ENCODE measurements around the gene TRIM58. TPM values are rescaled to one million over a fixed set of nuclear protein-coding genes. Genes with fewer than 3 reads are reported as not detected.

Gene TRIM58
- total RNA-seq, 1 experiment from 2014 or later = not detected

DNA sequence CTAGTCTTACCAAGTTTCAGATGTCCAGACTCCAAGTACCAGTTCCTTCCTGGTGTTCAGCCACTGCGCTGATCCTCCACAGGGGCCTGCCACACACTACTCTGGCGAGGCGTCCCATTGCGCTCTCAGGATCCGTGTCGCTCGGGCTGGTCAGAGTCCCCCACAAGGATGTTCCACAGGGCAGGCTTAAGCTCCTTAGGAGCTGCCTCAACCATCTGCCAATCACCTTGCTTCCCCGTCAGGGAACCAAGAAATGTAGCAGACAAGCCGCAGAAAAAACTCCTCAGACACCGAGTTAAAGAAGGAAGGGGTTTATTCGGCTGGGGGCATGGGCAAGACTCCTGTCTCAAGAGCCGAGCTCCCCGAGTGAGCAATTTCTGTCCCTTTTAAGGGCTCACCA is 48.2 kb downstream of the TRIM58 start:
- Histone ChIP-seq H3K4me3 (ENCODE audit: low read depth, low read length, poor library complexity, severe bottlenecking) (no peak overlapping the region), H3K27ac (ENCODE audit: low read depth, low read length, poor library complexity, severe bottlenecking) (no peak overlapping the region), H3K36me3 (ENCODE audit: insufficient read depth, low read length, poor library complexity, severe bottlenecking) (no peaks in the 10 kb centered on the region), H3K27me3 (replicated peaks; ENCODE audit: insufficient read depth, low read depth, low read length, poor library complexity) (no peaks in the 10 kb centered on the region), H3K9me3 (ENCODE audit: low read depth, low read length, poor library complexity, severe bottlenecking) (peaks cover 5% of the 10 kb centered on the region), H3K4me1 (ENCODE audit: insufficient read depth, low read length, poor library complexity, severe bottlenecking) (no peaks in the 10 kb centered on the region)
- TF ChIP-seq EZH2 (IDR thresholded peaks at IDR 0.05; ENCODE audit: borderline replicate concordance, low read depth, low read length, poor library complexity, severe bottlenecking) = no peak
- TF ChIP-seq, protein P1, sequence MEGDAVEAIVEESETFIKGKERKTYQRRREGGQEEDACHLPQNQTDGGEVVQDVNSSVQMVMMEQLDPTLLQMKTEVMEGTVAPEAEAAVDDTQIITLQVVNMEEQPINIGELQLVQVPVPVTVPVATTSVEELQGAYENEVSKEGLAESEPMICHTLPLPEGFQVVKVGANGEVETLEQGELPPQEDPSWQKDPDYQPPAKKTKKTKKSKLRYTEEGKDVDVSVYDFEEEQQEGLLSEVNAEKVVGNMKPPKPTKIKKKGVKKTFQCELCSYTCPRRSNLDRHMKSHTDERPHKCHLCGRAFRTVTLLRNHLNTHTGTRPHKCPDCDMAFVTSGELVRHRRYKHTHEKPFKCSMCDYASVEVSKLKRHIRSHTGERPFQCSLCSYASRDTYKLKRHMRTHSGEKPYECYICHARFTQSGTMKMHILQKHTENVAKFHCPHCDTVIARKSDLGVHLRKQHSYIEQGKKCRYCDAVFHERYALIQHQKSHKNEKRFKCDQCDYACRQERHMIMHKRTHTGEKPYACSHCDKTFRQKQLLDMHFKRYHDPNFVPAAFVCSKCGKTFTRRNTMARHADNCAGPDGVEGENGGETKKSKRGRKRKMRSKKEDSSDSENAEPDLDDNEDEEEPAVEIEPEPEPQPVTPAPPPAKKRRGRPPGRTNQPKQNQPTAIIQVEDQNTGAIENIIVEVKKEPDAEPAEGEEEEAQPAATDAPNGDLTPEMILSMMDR (conservative IDR thresholded peaks at IDR 0.05; ENCODE audit: low read depth, low read length) = no peak
- POLR2A ChIA-PET (ENCODE audit: low non-redundant PET) = no interaction called here
- intact Hi-C loops (cut with micrococcal nuclease; ENCODE audit: unreplicated experiment) = no loop called here
- no peak for DNase-seq (ENCODE audit: low spot score)
- CTCF ChIA-PET = no interaction called here
- no TSS peak for BruUV-seq (replicated peaks)

DNA sequence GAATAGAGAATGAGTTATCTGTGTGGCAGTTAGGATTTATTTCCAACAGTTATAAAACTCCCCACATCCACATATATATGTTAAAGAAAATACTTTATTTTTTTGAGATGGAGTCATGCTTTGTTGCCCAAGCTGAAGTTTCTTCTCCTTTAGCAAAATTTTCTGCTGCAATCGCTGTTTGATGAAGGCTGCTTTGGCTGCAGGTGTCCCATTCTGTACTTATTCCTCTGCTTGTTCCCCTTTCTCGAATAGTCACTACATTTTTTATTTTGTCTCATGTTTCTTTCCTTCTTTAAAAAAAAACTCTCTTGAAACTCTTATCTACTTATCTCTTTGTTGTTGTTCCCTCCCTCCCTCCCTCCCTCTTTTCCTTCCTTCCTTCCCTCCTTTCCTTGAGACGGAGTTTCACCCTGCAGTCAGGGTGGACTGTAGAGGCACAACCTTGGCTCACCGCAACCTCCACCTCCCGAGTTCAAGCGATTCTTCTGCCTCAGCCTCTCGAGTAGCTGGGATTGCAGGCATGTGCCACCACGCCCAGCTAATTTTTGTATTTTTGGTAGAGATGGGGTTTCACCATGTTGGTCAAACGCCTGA is 49.0 kb downstream of the TRIM58 start:
- CTCF ChIA-PET = no interaction called here

DNA sequence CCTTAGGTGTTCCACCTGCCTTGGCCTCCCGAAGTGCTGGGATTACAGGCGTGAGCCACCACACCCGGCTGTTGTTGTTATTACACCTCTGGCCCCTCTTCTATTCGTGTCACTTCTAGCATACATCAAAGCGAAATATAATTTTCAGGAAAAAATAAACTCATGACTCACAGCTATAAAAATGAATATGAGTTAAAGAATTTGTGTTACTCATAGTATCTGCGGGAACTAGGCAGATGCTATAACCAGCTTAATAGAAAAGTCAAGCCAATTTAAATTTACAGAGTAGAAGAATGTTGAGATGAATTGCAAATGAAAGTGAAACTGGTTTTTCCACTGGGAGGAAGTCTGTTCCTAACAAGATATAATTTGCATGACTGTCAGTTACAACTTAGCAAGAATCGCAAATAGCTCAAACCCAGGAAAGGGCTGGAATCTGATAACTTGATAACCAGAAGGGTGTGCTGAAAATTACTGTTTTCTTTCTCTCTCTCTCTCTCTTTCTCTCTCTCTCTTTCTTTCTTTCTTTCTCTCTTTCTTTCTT is 49.6 kb downstream of the TRIM58 start:
- H3K27me3 ChIP-seq (replicated peaks; ENCODE audit: insufficient read depth, low read depth, low read length, poor library complexity) = no peaks in the 10 kb centered on the region
- no peaks in the 10 kb centered on the region for H3K36me3 ChIP-seq (ENCODE audit: insufficient read depth, low read length, poor library complexity, severe bottlenecking)
- no peak overlapping the region for H3K27ac ChIP-seq (ENCODE audit: low read depth, low read length, poor library complexity, severe bottlenecking)
- BruUV-seq (replicated peaks) = no TSS peak
- H3K4me3 ChIP-seq (ENCODE audit: low read depth, low read length, poor library complexity, severe bottlenecking) = no peak overlapping the region
- DNase-seq (ENCODE audit: low spot score) = peak; percentile 3
- H3K9me3 ChIP-seq (ENCODE audit: low read depth, low read length, poor library complexity, severe bottlenecking) = peaks cover 8% of the 10 kb centered on the region
- ChIA-PET POLR2A (ENCODE audit: low non-redundant PET) (no interaction called here), CTCF (interaction anchor here (0.6 kb wide), 1 partner anchor 586 kb away, joined by 7 read pairs; no protein-coding TSS in a partner anchor)
- no peaks in the 10 kb centered on the region for H3K4me1 ChIP-seq (ENCODE audit: insufficient read depth, low read length, poor library complexity, severe bottlenecking)
- intact Hi-C loops (cut with micrococcal nuclease; ENCODE audit: unreplicated experiment) = no loop called here
- TF ChIP-seq, protein P1 (conservative IDR thresholded peaks at IDR 0.05; ENCODE audit: low read depth, low read length) = no peak
- no peak for TF ChIP-seq EZH2 (IDR thresholded peaks at IDR 0.05; ENCODE audit: borderline replicate concordance, low read depth, low read length, poor library complexity, severe bottlenecking)

More for the DNA sequence above, 49.0 kb downstream of the TRIM58 start:
- POLR2A ChIA-PET (ENCODE audit: low non-redundant PET) = no interaction called here
- H3K36me3 ChIP-seq (ENCODE audit: insufficient read depth, low read length, poor library complexity, severe bottlenecking) = no peaks in the 10 kb centered on the region
- H3K9me3 ChIP-seq (ENCODE audit: low read depth, low read length, poor library complexity, severe bottlenecking) = peaks cover 8% of the 10 kb centered on the region
- intact Hi-C loops (cut with micrococcal nuclease; ENCODE audit: unreplicated experiment) = no loop called here
- no peak overlapping the region for H3K27ac ChIP-seq (ENCODE audit: low read depth, low read length, poor library complexity, severe bottlenecking)
- no peak overlapping the region for H3K4me3 ChIP-seq (ENCODE audit: low read depth, low read length, poor library complexity, severe bottlenecking)
- BruUV-seq (replicated peaks) = no TSS peak
- H3K4me1 ChIP-seq (ENCODE audit: insufficient read depth, low read length, poor library complexity, severe bottlenecking) = no peaks in the 10 kb centered on the region
- TF ChIP-seq, protein P1 (conservative IDR thresholded peaks at IDR 0.05; ENCODE audit: low read depth, low read length) = no peak
- no peak for TF ChIP-seq EZH2 (IDR thresholded peaks at IDR 0.05; ENCODE audit: borderline replicate concordance, low read depth, low read length, poor library complexity, severe bottlenecking)
- no peaks in the 10 kb centered on the region for H3K27me3 ChIP-seq (replicated peaks; ENCODE audit: insufficient read depth, low read depth, low read length, poor library complexity)
- DNase-seq (ENCODE audit: low spot score) = no peak
